Mucosa of descending colon (tissue), 3 donors: ENCODE measurements around the gene PANK4. TPM values are rescaled to one million over a fixed set of nuclear protein-coding genes. Genes with fewer than 3 reads are reported as not detected.

ENCODE experiments used
- ATAC-seq: fragments of 200-7000 bp; cut with Tn5 transposase; one replicate; pipeline ENCODE4 v1.9.1; 2020; ENCODE audit warnings: mild to moderate bottlenecking, moderate library complexity
- DNase-seq, 3 donors: peaks; one replicate each; pipeline ENCODE4 v3.0.0-alpha.2; 2020
- H3K36me3 ChIP-seq: fragments of 200-600 bp; one replicate; pipeline ENCODE4 v1.8.0; 2021; ENCODE audit warnings: low read depth, mild to moderate bottlenecking
- H3K4me1 ChIP-seq: fragments of 200-600 bp; one replicate; pipeline ENCODE4 v1.8.0; 2021; ENCODE audit warnings: low read depth, mild to moderate bottlenecking
- H3K4me3 ChIP-seq: fragments of 200-600 bp; one replicate; pipeline ENCODE4 v1.8.0; 2021; ENCODE audit warnings: mild to moderate bottlenecking
- H3K9me3 ChIP-seq: fragments of 200-600 bp; one replicate; pipeline ENCODE4 v1.8.0; 2021; ENCODE audit warnings: mild to moderate bottlenecking
- intact Hi-C, 2 donors: fragments of 100-400 bp; cut with DNase I in 1 of 2; cut with micrococcal nuclease in 1 of 2; formaldehyde crosslinking; loops; one replicate each; pipeline versions ENCODE4 v1.11.0 to v1.11.1; 2022; cut with DNase I, micrococcal nuclease
- total RNA-seq, 3 donors: library from RNA; stranded (reverse); fragmentation: NEBNext Ultra II Directional in 2 of 3; extraction: Animal tissue kit (Norgen Biotek cat#: 25700) in 2 of 3; gene quantifications; one replicate each; pipeline versions ENCODE4 v1.2.1 to v1.2.4, GENCODE V29; 2021 to 2023
- TF ChIP-seq, protein P1 (sequence below): fragments of 200-600 bp; IDR thresholded peaks from one replicate; pipeline ENCODE4 v1.8.0; 2022; ENCODE audit warnings: antibody characterized with exemption, mild to moderate bottlenecking
- donor health status: DM: no; HTN: no; CAD: no; lungs with moderate emphysema.
- donor health status: DM: no; HTN: no; CAD: no.
- donor health status: DM: no; HTN: yes; CAD: no.

The PANK4 gene
- total RNA-seq, 3 donors from 2014 or later = 28.1 to 51.6 (median 44.7) TPM

DNA sequence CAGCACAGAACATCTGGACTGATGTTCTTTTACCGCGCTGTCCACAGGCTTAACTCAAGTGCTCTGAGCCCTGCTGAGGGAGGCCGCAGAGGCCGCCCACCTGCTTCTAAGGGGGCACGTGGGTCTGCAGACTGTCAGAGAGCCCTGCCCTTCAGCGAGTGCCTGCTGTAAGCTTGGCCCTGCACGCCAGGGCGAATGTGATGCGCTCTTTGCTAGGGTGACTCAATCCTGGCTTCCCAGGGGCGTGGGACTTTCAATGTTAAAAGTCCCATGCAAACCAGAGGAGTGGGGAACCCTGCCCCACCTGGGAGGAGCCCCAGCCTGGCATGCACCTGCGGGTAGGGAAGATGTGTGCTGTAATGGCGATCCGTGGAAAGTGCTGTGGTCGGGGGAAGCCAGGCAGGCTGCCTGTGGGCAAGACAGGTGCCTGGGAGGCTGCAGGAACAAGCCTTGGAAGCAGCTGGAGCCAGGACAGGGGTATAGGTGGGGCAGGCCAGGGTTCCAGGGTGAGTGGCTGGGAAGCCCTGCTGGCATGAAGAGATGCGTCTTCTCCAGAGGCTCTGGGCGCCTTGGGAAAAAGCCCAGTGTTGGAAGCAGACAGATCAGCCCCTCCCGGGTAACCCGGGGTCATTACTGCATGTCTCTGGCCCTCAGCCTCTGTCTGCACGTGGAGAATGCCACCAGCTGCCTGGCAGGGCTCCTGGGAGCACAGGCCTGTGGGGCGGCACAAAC, 594 bp upstream of the PANK4 start:
- Histone ChIP-seq H3K36me3 (no peaks in the 10 kb centered on the region), H3K4me1 (peaks cover 58% of the 10 kb centered on the region), H3K4me3 (no peak overlapping the region), H3K9me3 (no peaks in the 10 kb centered on the region)
- ATAC-seq (peak; percentile 2), DNase-seq (peak in 2 of 3 donors; percentile 51 to 52)
- TF ChIP-seq, protein P1, sequence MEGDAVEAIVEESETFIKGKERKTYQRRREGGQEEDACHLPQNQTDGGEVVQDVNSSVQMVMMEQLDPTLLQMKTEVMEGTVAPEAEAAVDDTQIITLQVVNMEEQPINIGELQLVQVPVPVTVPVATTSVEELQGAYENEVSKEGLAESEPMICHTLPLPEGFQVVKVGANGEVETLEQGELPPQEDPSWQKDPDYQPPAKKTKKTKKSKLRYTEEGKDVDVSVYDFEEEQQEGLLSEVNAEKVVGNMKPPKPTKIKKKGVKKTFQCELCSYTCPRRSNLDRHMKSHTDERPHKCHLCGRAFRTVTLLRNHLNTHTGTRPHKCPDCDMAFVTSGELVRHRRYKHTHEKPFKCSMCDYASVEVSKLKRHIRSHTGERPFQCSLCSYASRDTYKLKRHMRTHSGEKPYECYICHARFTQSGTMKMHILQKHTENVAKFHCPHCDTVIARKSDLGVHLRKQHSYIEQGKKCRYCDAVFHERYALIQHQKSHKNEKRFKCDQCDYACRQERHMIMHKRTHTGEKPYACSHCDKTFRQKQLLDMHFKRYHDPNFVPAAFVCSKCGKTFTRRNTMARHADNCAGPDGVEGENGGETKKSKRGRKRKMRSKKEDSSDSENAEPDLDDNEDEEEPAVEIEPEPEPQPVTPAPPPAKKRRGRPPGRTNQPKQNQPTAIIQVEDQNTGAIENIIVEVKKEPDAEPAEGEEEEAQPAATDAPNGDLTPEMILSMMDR = no peak
- intact Hi-C loops = no loop called here

DNA sequence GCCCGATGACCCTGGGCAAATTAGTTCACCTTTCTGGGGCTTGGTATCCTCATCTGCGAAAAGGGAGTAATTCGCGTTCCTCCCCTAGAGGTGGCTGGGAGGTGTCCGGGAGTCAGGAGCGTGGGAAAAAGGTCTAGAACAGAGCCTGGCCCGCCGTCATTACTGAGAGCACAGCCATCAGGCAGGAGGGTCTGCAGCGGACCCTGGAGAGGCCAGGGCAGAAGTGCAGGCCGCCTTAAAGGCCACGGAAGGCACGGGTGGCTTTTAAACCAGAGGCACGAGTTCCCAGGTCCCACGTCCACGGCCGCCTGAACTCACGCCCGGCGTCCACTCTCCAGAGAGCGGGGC, 850 bp downstream of the PANK4 start:
- peak overlapping the region; percentile 54 for H3K4me3 ChIP-seq
- intact Hi-C loops = no loop called here
- peaks cover 49% of the 10 kb centered on the region for H3K4me1 ChIP-seq
- no peaks in the 10 kb centered on the region for H3K9me3 ChIP-seq
- TF ChIP-seq, protein P1 = no peak
- H3K36me3 ChIP-seq = no peaks in the 10 kb centered on the region
- ATAC-seq (no peak), DNase-seq (peak in 1 of 3 donors; percentile 28)

DNA sequence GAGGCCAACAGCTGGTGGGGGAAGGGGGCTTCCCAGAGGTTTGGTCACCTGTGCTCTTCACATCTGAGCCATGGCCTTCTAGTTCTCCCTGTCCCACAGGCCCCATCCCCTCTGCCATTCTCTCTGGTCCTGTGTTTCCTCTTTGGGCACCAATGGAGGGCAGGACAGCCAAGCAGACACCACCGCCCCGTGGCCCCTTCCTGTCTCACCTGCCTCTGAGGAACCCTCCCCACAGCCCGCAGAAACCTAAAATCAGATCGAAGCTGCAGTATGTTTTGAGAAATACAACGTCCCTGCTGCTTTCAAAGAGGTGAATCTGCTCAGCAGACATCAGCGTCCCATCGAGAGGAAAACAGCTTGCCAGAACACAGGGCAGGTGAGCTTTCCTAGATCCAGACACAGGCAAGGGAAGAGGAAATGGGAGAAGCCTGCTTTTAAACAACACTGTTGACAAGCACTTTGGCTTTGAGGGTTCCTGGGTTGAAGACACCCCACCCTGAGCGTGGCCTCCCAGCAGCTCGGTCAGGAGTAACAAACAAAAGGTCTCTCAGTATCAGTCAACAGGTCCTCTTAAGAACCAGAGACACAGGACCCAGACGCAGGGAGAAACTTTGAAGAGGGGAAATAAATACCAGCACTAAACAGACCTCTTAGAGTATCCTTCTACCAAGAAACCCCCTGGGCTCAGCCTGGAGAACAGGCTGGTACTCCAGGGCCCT, 2.3 kb downstream of the PANK4 start:
- TF ChIP-seq, protein P1 = no peak
- Histone ChIP-seq H3K9me3 (no peaks in the 10 kb centered on the region), H3K4me3 (no peak overlapping the region), H3K36me3 (peaks cover 6% of the 10 kb centered on the region), H3K4me1 (peaks cover 40% of the 10 kb centered on the region)
- intact Hi-C loops = no loop called here
- DNase-seq (peak in 1 of 3 donors; percentile 32), ATAC-seq (no peak)

DNA sequence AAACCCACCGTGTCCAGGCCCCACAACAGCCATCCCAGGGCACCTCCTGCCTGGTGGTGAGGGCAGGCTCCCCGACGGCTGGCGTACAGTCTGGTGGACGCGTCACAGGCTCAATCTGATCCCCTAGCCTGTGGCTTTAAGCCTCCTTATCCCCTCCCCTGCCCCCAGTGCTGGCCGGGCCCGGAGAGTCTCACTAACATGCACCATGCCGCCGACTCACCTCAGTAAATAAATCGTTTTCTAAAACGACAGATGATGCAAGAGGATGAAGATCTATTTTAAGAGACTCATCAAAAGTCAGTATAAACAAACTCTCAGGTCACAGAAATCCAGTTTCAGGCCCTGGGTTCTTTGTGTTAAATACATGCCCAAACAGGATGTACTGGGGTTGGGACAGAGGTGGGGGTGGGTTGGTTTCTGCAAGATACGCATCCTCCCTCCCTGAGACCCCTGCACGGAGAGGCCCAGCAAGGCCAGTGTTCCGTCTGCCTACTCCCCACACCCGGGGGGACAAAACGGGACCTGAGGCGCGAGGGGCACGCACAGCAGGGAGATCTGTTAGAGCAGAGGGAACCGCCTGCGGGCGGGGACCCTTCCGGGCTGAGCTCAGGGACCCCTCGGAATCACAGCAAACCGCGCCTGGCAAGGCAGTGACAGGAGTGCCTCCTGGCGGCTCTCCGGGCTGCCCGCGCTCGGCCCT, 3.1 kb downstream of the PANK4 start:
- no peak for DNase-seq
- Histone ChIP-seq H3K4me1 (peaks cover 33% of the 10 kb centered on the region), H3K36me3 (peaks cover 10% of the 10 kb centered on the region), H3K9me3 (no peaks in the 10 kb centered on the region), H3K4me3 (no peak overlapping the region)
- no peak for ATAC-seq
- TF ChIP-seq, protein P1 = no peak
- intact Hi-C loops = no loop called here

DNA sequence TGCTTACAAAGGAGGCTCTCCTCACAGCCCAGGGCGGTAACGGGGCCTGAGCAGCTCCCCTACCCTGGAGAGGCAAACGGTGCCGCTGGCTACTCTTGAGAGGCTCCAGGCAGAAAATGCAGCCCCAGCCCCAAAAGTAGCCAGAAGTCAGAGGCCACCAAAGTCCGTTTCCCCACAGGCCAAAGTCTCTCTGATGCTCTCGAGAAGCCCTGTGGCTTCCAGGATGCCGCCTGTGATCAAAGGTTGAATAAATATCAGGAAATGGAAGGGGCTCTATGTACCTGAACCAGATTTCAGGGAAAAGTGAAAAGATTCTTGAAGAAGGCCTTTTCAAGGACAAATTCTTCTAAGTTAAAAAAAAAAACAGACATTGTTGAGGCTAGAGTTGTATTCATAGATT, 4.2 kb downstream of the PANK4 start:
- Histone ChIP-seq H3K9me3 (no peaks in the 10 kb centered on the region), H3K4me3 (no peak overlapping the region), H3K36me3 (peaks cover 20% of the 10 kb centered on the region), H3K4me1 (peaks cover 24% of the 10 kb centered on the region)
- ATAC-seq (no peak), DNase-seq (no peak)
- intact Hi-C loops = no loop called here
- TF ChIP-seq, protein P1 = no peak
